ENCODE data around the gene ELFN1. TPM values are rescaled to one million over a fixed set of nuclear protein-coding genes. Genes with fewer than 3 reads are reported as not detected.
A peak's percentile ranks its signal among the peaks of the same experiment; 100 is the strongest.

Gene ELFN1
- total and polyA plus RNA-seq, 9 of the 15 experiments (the other 6 are each of a cell fraction or from before 2014, with no cell fraction given), result 0.04 to 0.64 (median 0.18) TPM; not detected in 2

- TF ChIP-seq SNAPC5 (CRISPR knock-in tag; IDR thresholded peaks at IDR 0.05) (no peak), ZBTB7A (IDR thresholded peaks at IDR 0.05; ENCODE audit: borderline replicate concordance, control insufficient read depth, low read depth, low read length) (peak; percentile 99), ZNF212 (CRISPR knock-in tag; IDR thresholded peaks at IDR 0.05) (no peak), TOE1 (IDR thresholded peaks at IDR 0.05; ENCODE audit: borderline replicate concordance) (no peak), TOE1 (CRISPR knock-in tag; IDR thresholded peaks at IDR 0.05; ENCODE audit: borderline replicate concordance, low read depth) (no peak), POLR2A (conservative IDR thresholded peaks at IDR 0.05) (no peak), ETV6 (IDR thresholded peaks at IDR 0.05; ENCODE audit: borderline replicate concordance in 1 of 2, low read depth in 2 of 2, low read length in 1 of 2) (no peak), ETV6 (CRISPR knock-in tag; IDR thresholded peaks at IDR 0.05; ENCODE audit: borderline replicate concordance) (no peak), GATAD2B (IDR thresholded peaks at IDR 0.05; ENCODE audit: borderline replicate concordance) (no peak), PHTF2 (CRISPR knock-in tag; IDR thresholded peaks at IDR 0.05) (no peak), HIVEP1 (CRISPR knock-in tag; IDR thresholded peaks at IDR 0.05) (no peak), ZBTB1 (CRISPR knock-in tag; IDR thresholded peaks at IDR 0.05; ENCODE audit: borderline replicate concordance, low read depth) (no peak), ZNF408 (CRISPR knock-in tag; IDR thresholded peaks at IDR 0.05; ENCODE audit: low read depth) (no peak), DNMT1 (IDR thresholded peaks at IDR 0.05) (no peak), PHF20 (IDR thresholded peaks at IDR 0.05; ENCODE audit: partially characterized antibody) (no peak), ZNF436 (CRISPR knock-in tag; IDR thresholded peaks at IDR 0.05) (no peak), ZC3H8 (IDR thresholded peaks at IDR 0.05) (no peak), CREB1 (IDR thresholded peaks at IDR 0.05) (no peak), CREB1 (CRISPR knock-in tag; IDR thresholded peaks at IDR 0.05) (peak; percentile 43; the same call in 1 of the 2 replicates), TEAD2 (tag; IDR thresholded peaks at IDR 0.05) (no peak), TCF7 (IDR thresholded peaks at IDR 0.05; ENCODE audit: borderline replicate concordance) (no peak), PCBP2 (IDR thresholded peaks at IDR 0.05; ENCODE audit: low read depth, low read length, poor library complexity, severe bottlenecking) (no peak), U2AF1 (optimal IDR thresholded peaks at IDR 0.05; ENCODE audit: low read depth, low read length) (no peak), ZNF384 (IDR thresholded peaks at IDR 0.05; ENCODE audit: low read depth, low read length) (no peak), HOXB6 (CRISPR knock-in tag; IDR thresholded peaks at IDR 0.05; ENCODE audit: borderline replicate concordance) (no peak), RAD21 (CRISPR knock-in tag; conservative IDR thresholded peaks at IDR 0.05 in 1 of 2, IDR thresholded peaks at IDR 0.05 in 1 of 2) (peak; percentile 72)
- TF ChIP-seq, protein P1, sequence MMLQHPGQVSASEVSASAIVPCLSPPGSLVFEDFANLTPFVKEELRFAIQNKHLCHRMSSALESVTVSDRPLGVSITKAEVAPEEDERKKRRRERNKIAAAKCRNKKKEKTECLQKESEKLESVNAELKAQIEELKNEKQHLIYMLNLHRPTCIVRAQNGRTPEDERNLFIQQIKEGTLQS (IDR thresholded peaks at IDR 0.05), result no peak
- TF ChIP-seq, protein P1 (CRISPR knock-in tag; conservative IDR thresholded peaks at IDR 0.05), result no peak
These were observed 5.1 kb upstream of the ELFN1 start (continued) for GRCh38 chr7:1664711-1665548.
